ENCODE data around the gene ABO. TPM values are rescaled to one million over a fixed set of nuclear protein-coding genes. Genes with fewer than 3 reads are reported as not detected.

ABO gene
- total RNA-seq, 120 experiments from 2014 or later = 0.37 to 5.1 (median 1.5) TPM

Other genes starting within 250 kb of the ABO start
- 10 to 100 TPM; 37.5 to 98.9 (median 61.0) TPM for gene GTF3C5, start 244.2 kb downstream of the ABO start, total RNA-seq
- 1 to 10 TPM in 107 of 120 experiments, under 1 TPM in 13; 0.64 to 7.6 (median 2.1) TPM for gene CEL, start 213.2 kb downstream of the ABO start, total RNA-seq
- 100 to 1,000 TPM in 109 of 120 experiments, 10 to 100 TPM in 11; 72.2 to 415 (median 142) TPM for gene RALGDS, start 154.0 kb downstream of the ABO start, total RNA-seq
- gene GBGT1, start 111.3 kb downstream of the ABO start, total RNA-seq = 10 to 100 TPM in 109 of 120 experiments, 1 to 10 TPM in 11; 5.8 to 27.4 (median 13.8) TPM
- not detected for gene OBP2B, start 66.0 kb downstream of the ABO start, total RNA-seq
- gene SURF6, start 61.0 kb upstream of the ABO start, total RNA-seq = 10 to 100 TPM; 13.7 to 27.8 (median 19.2) TPM
- gene MED22, start 72.9 kb upstream of the ABO start, total RNA-seq = 10 to 100 TPM; 19.2 to 41.3 (median 30.0) TPM
- gene RPL7A, start 73.0 kb upstream of the ABO start, total RNA-seq = 100 to 1,000 TPM; 512 to 837 (median 653) TPM
- 10 to 100 TPM; 23.9 to 64.2 (median 39.4) TPM for gene SURF1, start 81.3 kb upstream of the ABO start, total RNA-seq
- gene SURF2, start 81.3 kb upstream of the ABO start, total RNA-seq = 10 to 100 TPM; 16.6 to 42.3 (median 26.4) TPM
- 10 to 100 TPM; 55.4 to 99.4 (median 69.8) TPM for gene SURF4, start 100.9 kb upstream of the ABO start, total RNA-seq
- gene STKLD1, start 101.2 kb upstream of the ABO start, total RNA-seq = 1 to 10 TPM; 1.6 to 9.9 (median 5.2) TPM
- 10 to 100 TPM; 13.3 to 35.7 (median 24.4) TPM for gene REXO4, start 142.8 kb upstream of the ABO start, total RNA-seq
- 10 to 100 TPM in 115 of 120 experiments, 1 to 10 TPM in 5; 8.5 to 24.8 (median 14.6) TPM for gene ADAMTS13, start 147.2 kb upstream of the ABO start, total RNA-seq
- gene CACFD1, start 184.8 kb upstream of the ABO start, total RNA-seq = 10 to 100 TPM; 12.0 to 29.6 (median 18.7) TPM
- 10 to 100 TPM; 14.8 to 39.2 (median 25.7) TPM for gene SLC2A6, start 203.9 kb upstream of the ABO start, total RNA-seq
- 1 to 10 TPM in 5 of 120 experiments, under 1 TPM in 14, not detected in 101; 0.39 to 3.1 (median 0.75) TPM for gene MYMK, start 249.8 kb upstream of the ABO start, total RNA-seq